Right atrium auricular region (tissue), 2 donors: ENCODE results near the gene NBPF11. TPM values are rescaled to one million over a fixed set of nuclear protein-coding genes. Genes with fewer than 3 reads are reported as not detected.
"Not testable (repeated sequence)": the region's sequence is repeated elsewhere in the genome, so short reads cannot be mapped to it uniquely, and the experiment has no call there.

Experiments
- DNase-seq: peaks from one replicate; pipeline ENCODE4 v3.0.0-alpha.2; 2019; ENCODE audit warnings: low spot score
- H3K27ac ChIP-seq, 2 donors: fragments of 200-600 bp; sonication (generic); 1 replicate in 1 of 2; 2 replicates in 1 of 2; pipeline ENCODE4 v1.5.1; 2016 to 2019
- H3K27me3 ChIP-seq, 2 donors: fragments of 200-600 bp; sonication (generic); one replicate each; pipeline versions ENCODE4 v1.5.1 to v1.6.0; 2017 to 2019
- H3K36me3 ChIP-seq: fragments of 200-600 bp; sonication (generic); one replicate; pipeline ENCODE4 v1.5.1; 2016
- H3K4me1 ChIP-seq, 2 donors: fragments of 200-600 bp; sonication (generic); one replicate each; pipeline versions ENCODE4 v1.5.1 to v1.6.0; 2017 to 2019
- H3K4me3 ChIP-seq, 2 donors: fragments of 200-600 bp; sonication (generic); 1 replicate in 1 of 2; 2 replicates in 1 of 2; pipeline ENCODE4 v1.5.1; 2017 to 2019; ENCODE audit warnings: mild to moderate bottlenecking in 1 of 2, moderate library complexity in 1 of 2
- H3K9me3 ChIP-seq, 2 donors: fragments of 200-600 bp; sonication (generic); one replicate each; pipeline ENCODE4 v1.5.1; 2019
- CTCF ChIP-seq, 2 donors: fragments of 200-600 bp; sonication (generic); IDR thresholded peaks; one replicate each; pipeline ENCODE4 v1.5.1; 2019; ENCODE audit warnings: antibody characterized with exemption in 2 of 2
- total RNA-seq, 2 donors: library from RNA; depleted of rRNA; stranded (reverse); fragments of >200 nt; gene quantifications; one replicate each; pipeline ENCODE4 v1.1.0, GENCODE V29; 2016

The NBPF11 gene
- total RNA-seq, 2 donors from 2014 or later = 1.9 to 2.2 TPM

DNA sequence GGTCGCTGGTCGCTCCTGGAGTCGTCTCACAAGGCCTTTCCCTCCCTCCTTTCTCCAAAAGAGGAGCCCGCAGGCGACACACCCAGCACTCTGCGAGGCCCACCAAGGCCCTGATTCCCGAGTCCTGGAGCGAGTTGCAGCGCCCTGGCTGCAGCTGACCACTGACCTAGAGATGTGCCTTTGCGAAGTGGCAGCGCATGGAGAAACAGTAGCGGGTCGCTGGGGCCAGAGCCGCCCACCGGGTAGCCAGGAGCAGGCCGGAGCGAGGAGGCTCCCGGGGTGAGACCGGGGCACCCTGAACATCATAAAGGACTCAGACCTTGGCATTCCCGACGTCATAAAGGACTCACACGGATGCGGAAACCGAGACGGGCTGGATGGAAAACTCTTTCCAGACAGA is 10.3 kb upstream of the NBPF11 start:
- DNase-seq = no peak
- no peak for TF ChIP-seq CTCF (IDR thresholded peaks at IDR 0.05)
- H3K27me3 ChIP-seq = peaks cover 0 to 17% of the 10 kb centered on the region in 2 donors
- H3K36me3 ChIP-seq = no peaks in the 10 kb centered on the region
- no peaks in the 10 kb centered on the region for H3K9me3 ChIP-seq
- no peak overlapping the region for H3K27ac ChIP-seq
- H3K4me3 ChIP-seq = no peak overlapping the region
- H3K4me1 ChIP-seq = no peaks in the 10 kb centered on the region

- TF ChIP-seq CTCF (IDR thresholded peaks at IDR 0.05) = no peak
- H3K27me3 ChIP-seq = peaks cover 0 to 17% of the 10 kb centered on the region in 2 donors
These were observed 9.2 kb upstream of the NBPF11 start for GRCh38 chr1:148161053-148161901.

DNA sequence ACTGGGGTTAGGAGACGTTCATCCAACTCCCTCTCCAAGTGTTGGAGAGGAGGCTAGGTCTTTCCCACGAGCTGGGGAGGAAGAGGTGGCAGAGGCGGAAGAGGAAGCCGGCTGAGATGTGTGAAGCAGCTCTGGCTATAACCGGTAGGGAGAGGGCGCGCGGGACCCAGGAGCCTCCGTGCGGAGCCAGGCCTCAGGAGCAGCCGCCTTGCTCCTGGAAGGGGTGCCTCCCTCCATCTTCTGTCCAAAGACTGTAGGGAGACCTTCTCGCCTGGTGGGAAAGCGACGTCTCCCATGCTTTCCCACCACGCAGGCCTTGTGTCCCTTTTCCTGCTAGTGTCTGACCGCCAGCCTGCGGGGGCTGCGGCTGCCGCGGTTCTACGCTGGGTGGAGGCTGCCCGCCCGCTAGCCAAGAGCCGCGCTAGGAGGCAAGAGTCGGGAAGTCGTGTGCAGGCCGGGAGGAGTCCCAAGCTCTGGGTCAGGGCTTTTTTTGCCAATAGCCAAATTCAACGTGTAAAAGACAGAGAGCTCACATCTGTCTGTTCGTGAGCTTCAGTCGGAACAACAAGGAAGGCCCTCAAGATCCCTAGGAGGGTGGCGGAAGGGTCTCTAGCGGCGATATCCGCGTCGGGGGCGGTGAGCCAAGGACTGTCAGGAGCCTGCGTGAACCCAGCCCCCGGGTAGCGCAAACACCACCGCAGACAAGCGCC is 8.4 kb upstream of the NBPF11 start:
- H3K27me3 ChIP-seq = peaks cover 0 to 17% of the 10 kb centered on the region in 2 donors
- no peak for DNase-seq
- H3K4me1 ChIP-seq = no peaks in the 10 kb centered on the region
- no peaks in the 10 kb centered on the region for H3K36me3 ChIP-seq
- TF ChIP-seq CTCF (IDR thresholded peaks at IDR 0.05) = no peak
- H3K9me3 ChIP-seq = no peaks in the 10 kb centered on the region
- H3K4me3 ChIP-seq = no peak overlapping the region
- H3K27ac ChIP-seq = no peak overlapping the region

More at GRCh38 chr1:148161053-148161901, 9.2 kb upstream of the NBPF11 start:
- DNase-seq = no peak
- Histone ChIP-seq H3K36me3 (no peaks in the 10 kb centered on the region), H3K4me1 (no peaks in the 10 kb centered on the region), H3K9me3 (no peaks in the 10 kb centered on the region), H3K4me3 (no peak overlapping the region), H3K27ac (no peak overlapping the region)

DNA sequence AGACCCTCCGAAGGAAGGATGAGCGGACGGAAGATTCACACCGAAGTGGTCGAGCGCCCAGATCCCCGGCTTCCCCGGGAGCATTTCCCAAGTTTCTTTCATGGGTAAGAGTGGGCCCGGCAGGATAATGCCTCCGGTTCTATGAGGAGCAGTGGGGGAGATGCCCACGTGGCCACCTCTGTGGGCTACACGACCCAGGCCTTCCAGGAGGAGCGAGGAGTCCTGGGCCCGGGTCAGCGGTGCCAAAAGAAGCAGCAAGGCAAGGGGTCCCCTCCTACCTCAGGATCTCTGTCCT is 7.9 kb upstream of the NBPF11 start:
- no peak for TF ChIP-seq CTCF (IDR thresholded peaks at IDR 0.05)
- H3K9me3 ChIP-seq = no peaks in the 10 kb centered on the region
- H3K27me3 ChIP-seq = peaks cover 0 to 17% of the 10 kb centered on the region in 2 donors
- no peaks in the 10 kb centered on the region for H3K4me1 ChIP-seq
- H3K4me3 ChIP-seq = no peak overlapping the region
- DNase-seq = no peak
- no peak overlapping the region for H3K27ac ChIP-seq
- H3K36me3 ChIP-seq = no peaks in the 10 kb centered on the region

DNA sequence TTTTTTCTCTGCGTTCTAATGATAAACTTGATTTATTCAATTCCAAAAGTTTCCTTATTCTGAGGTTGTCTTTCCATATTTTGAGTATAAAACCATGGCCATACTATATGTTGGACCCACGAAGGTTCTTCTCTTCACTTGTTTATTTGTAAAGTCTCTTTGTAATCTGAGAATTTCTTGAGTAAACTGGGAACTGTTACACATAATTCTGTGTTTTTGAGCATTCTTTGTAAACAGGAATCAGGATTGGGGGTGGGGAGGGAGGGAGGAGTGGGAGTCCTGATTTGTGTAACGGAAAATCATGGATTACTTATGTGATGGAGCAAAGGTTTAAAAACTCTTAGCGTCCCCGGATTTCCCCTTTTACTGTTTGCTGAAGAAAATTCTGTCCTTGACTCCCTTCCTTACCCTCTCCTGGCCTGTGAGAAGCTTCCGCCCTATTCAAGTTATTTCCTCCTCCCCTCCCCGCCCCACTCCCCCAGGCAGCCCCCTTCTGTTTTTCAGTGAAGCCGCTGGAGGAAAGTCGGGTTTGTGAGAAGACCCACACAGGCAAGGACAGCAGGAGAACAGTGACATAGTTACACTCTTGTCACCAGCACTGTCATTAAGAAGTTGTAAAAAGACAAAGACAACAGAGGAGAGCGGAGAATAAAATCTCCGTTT is 6.4 kb upstream of the NBPF11 start:
- peaks cover 0 to 17% of the 10 kb centered on the region in 2 donors for H3K27me3 ChIP-seq
- TF ChIP-seq CTCF (IDR thresholded peaks at IDR 0.05) = no peak
- no peak overlapping the region for H3K4me3 ChIP-seq
- DNase-seq = no peak
- H3K9me3 ChIP-seq = no peaks in the 10 kb centered on the region
- H3K36me3 ChIP-seq = no peaks in the 10 kb centered on the region
- no peaks in the 10 kb centered on the region for H3K4me1 ChIP-seq
- H3K27ac ChIP-seq = no peak overlapping the region

- H3K36me3 ChIP-seq, H3K27ac ChIP-seq, H3K9me3 ChIP-seq, H3K4me3 ChIP-seq, DNase-seq, H3K4me1 ChIP-seq: not testable (repeated sequence)
- H3K27me3 ChIP-seq = peaks cover 0 to 17% of the 10 kb centered on the region in 2 donors
These were observed 5.7 kb upstream of the NBPF11 start for GRCh38 chr1:148157803-148158202.

DNA sequence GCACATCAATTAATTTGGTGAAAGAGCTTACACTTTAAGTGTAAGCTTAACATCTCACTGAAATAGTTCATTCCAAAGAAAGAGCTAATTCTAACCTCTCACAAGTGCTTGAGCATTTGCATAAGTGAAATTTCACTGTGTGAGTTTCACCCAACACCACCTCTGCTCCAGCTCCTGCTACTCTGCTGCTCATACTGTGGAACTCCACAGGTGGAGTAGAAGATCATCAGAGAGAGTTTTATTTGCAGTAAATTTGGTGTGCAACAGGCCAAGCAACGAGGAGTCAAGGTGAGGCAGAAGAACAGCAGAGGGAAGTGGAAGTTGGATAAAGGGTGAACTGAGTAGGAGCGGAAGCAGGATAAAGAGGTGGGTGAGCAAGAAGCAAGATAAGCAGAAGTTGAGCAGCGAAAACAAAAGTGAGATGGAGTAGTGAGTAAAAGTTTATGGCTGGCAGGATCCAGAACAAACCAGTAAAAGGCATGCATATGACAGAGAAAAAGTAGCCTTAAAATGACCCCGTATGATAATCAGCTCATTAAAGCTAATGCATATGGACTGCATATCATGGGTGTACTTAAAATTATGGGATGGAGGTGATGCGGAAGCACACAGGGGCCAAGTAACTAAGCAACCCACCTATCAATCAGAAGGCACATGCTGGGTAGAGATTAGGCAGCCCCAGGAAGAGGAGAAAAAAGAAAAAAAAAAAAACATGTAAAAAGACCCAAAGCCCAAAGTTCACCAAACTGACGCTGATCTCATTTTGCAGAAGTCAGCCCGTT is 3.6 kb upstream of the NBPF11 start:
- not testable (repeated sequence) for H3K27me3 ChIP-seq

GRCh38 chr1:148152795-148153194 is 714 bp upstream of the NBPF11 start:
- not testable (repeated sequence) for H3K36me3 ChIP-seq, H3K4me3 ChIP-seq, H3K9me3 ChIP-seq, H3K4me1 ChIP-seq, H3K27me3 ChIP-seq, DNase-seq, H3K27ac ChIP-seq

More for the DNA sequence above, 3.6 kb upstream of the NBPF11 start:
- H3K9me3 ChIP-seq, H3K4me1 ChIP-seq, H3K27ac ChIP-seq, H3K4me3 ChIP-seq, H3K36me3 ChIP-seq, DNase-seq: not testable (repeated sequence)
